Measurements from ENCODE around the gene PKN3.

PKN3 gene

GRCh38 chr9:128718475-128718874 lies 16.2 kb downstream of the PKN3 start:
- no peak for DNase-seq

- DNase-seq, result no peak
Measured at GRCh38 chr9:128719919-128720605, 17.8 kb downstream of the PKN3 start.

GRCh38 chr9:128720841-128721486 lies 18.7 kb downstream of the PKN3 start:
- DNase-seq, result no peak

DNA sequence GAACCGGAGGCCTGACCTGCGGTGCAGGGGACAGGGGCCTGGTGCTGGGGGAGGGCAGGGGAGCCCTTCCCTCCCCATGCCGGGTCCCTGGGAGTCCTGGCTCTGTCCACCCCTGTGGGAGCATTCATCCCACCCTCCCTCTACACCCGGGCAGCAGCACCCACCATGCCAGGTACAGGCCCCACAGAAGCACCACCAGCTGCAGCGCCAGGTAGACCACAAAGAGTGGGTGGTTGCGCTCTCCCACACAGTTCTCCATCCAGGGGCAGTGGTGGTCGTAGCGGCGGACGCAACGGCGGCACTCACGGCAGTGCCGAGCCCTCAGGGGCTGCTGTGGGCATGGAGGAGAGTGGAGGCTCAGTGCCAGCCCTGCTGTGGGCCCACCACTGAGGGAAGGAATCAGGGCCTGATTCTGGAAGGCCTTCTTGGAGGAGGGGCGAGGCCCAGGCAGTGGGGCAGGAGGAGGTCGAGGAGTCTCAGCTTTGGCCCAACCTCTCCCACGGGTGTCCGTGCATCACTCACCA lies 19.2 kb downstream of the PKN3 start:
- DNase-seq, result no peak

DNA sequence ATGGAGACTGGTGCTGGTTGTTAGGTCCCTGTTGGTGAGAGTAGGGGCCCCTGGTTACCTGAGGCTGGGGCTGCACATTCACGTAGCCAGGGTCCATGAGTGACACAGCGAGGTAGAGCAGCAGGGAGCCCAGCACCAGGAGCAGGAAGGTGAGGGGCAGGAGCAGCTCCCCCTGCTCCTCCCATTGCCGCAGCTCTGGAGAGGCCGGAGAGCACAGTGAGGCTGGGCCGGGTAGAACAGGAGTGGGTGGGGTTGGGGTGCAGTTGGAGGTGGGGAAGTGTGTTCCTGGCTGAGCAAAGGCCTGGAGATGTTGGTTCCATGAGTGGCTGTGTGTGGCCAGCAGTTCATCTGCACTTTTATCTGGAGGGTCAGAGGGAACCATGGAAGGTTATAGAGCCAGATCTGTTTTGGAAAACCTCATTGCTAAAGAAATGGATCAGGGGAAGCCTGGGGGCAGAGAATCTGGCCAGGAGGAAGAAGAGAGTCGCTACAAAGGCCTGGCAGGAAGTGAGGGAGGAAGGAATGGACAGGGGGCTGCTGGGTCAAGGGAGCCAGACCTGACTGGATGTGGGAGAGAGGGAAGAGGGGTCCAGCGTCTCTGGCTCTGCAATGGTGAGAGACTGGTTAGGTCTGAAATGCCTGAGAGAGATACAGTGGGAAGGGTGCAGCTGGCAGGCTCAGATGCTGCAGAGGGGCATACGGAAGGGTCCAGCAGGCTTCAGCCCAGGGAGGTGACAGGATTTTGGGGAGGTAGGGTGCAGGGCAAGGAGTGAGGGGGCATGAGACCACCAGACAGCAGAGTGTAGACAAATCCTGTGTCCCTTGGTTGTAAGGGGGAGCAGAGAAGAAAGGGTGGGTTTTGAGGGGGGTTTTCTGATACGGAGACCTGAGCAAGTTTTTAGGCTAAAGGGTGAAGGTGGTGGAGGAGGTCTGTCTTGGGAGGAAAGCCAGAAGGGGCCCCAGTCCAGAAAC lies 20.4 kb downstream of the PKN3 start:
- DNase-seq, result no peak

DNA sequence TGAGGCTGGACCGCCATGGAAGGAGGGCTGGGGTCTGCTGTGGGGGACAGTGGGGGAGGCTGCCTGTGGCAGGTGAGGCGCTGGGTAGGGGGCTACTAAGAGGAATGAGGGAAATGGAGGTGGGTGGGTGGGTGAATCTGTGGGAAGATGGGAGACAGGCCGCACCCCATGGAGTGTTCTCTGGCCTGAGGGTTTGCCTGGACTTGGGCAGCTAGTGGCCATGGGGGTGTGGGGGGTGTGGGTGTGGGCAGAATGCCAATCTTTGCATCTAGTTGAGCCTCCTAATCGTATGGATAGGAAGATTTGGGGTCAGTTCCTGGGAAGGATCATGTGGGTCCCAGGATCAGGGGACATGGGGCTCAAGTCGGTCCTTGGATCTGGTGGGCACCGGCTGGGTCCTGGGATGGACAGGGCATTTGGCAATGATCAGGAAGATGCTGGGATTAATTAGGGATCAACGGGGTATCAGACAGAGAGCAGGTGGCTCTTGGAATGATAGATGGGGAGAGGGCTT lies 21.1 kb downstream of the PKN3 start:
- no peak for DNase-seq

GRCh38 chr9:128723866-128724743 lies 21.8 kb downstream of the PKN3 start, which contains the start of gene ZDHHC12:
ZDHHC12 (minus strand) TSS chr9:128724127; CDS start chr9:128724093, 34 bp downstream.
- DNase-seq, result peak; percentile 99

DNA sequence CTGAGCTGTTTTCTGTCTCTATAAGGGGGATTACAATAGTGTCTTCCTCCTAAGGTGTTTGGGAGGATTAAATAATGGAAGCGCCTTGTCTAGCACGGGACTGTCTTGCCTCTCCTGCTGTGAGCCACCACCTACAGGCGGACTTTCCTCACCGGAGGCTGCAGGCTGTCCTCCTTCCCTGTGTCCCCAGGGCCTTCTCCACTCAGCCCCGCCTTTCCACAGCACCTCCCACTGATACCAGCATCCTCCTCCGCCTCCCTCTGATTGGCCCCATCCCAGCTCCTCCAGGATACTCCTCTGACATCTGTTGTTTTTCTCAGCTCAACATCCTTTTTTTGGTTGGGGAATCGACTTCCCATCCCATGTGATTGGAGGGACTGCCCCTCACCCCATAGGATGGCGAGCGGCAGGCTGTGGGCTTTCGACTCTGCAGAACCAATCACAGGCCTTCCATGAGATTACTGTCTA lies 22.5 kb downstream of the PKN3 start:
- DNase-seq, result peak; percentile 27

GRCh38 chr9:128727640-128728248 lies 25.4 kb downstream of the PKN3 start:
- no peak for DNase-seq

- DNase-seq, result no peak
Measured at GRCh38 chr9:128728298-128728697, 26.0 kb downstream of the PKN3 start.

- DNase-seq, result no peak
Measured at GRCh38 chr9:128729302-128729701, 27.0 kb downstream of the PKN3 start.

DNA sequence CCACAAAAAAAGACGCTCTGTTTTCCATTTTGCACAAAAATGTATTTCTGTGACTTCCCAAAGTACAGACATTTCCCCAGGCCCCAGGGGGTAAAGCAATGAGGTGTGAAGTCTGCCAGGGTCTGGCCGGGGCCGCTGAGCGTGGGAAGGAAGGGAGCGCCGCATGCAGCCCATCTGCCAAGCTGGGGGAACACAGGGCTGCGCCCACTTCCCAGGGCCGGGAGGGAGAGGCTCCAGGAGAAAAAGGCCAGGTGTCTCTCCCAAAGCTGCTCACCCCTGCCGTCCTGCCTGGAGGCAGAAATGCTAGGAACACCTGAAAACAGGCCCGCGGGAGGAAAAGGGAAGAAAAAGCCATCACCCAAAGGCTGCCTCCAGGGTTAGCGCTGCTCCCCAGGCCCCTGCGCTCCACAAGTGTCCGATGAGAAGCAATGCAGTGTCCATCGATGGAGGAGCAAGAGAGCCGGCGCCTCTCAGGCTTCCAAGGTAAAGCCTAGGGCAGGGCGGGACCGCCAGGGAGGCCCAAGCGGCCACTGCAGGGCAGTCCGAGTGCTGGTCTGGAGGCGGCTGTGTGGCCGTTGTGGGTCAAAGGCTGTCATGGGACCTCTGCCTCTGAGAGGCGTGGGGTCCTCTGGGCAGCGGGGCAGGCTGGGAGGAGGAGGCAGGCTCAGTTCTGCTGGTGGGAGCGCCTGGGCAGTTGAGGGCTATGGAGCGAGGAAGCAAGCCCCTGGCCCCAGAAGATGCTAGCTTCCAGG lies 27.6 kb downstream of the PKN3 start:
- no peak for DNase-seq

DNA sequence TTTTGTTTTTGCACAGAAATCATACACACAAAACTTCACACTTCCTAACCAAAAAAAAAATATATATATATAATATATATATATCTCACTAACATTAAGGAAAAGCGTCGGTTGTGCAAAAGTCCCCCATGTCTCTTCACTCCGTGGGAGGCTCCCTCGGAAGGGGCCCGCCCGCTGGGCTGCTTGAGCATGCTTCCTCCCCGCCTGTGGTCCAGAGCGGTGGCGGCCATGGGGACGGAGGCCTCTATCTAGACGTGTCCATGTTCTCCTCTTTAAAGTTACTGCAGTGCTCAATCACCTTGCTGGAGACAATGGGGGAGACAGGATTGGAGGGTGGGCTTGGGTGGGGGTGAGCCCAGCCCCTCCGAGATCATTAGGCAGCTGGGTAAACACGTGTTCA lies 28.8 kb downstream of the PKN3 start:
- DNase-seq, result no peak

DNA sequence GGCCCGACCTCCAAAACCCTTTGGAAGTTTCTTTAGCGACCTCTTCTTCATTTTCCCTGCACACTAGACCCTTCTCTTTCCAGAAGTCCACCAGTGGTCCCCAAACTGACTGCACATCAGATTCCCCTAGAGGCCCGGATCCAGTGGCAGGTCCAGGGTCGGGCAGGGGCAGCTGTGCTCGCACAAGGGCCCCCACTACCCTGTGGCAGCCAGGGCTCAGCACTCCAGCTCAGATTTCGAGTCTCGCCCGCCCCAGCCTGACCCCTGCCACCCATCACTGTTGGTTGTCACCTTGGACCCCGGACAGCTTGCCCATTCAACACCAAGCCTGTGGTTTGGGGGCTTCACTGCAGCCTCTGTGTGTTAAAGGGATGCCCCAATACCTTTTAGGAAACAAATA lies 29.4 kb downstream of the PKN3 start:
- no peak for DNase-seq

GRCh38 chr9:128732576-128732975 lies 30.3 kb downstream of the PKN3 start:
- DNase-seq, result no peak

GRCh38 chr9:128733256-128733655 lies 31.0 kb downstream of the PKN3 start:
- no peak for DNase-seq

- no peak for DNase-seq
Measured at GRCh38 chr9:128735373-128735772, 33.1 kb downstream of the PKN3 start.

DNA sequence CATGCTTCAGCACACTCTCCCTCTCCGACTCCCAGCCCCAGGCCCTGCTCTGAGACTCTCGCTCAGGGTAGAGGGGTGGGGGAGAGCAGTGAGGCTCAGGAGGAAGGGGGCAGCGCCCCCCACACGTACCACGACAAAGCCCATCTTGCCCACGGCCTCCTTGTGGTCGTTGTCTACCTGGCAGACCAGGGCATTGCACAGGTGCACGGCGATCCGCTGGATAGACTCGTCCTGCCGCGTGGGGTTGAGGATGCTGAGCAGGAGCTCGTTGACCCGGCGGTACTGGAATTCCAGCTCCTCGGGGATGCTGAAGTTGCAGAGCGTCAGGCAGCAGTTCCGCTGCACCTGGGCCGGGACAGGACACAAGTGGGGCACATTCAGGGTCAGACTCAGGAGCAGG lies 40.1 kb downstream of the PKN3 start:
- DNase-seq, result no peak

DNA sequence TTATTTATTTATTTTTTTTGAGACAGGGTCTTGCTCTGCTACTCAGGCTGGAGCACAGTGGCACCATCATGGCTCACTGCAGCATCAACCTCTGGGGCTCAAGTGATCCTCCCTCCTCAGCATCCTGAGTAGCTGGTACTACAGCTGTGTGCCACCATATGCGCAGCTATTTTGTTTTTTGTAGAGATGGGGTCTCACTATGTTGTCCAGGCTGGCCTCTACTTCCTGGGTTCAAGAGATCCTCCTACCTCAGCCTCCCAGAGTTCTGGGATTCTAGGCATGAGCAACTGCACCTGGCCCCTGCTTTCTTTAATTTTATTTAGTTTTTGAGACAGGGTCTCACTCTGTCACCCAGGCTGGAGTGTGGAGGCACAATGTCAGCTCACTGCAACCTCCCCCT lies 41.1 kb downstream of the PKN3 start:
- DNase-seq, result no peak

DNA sequence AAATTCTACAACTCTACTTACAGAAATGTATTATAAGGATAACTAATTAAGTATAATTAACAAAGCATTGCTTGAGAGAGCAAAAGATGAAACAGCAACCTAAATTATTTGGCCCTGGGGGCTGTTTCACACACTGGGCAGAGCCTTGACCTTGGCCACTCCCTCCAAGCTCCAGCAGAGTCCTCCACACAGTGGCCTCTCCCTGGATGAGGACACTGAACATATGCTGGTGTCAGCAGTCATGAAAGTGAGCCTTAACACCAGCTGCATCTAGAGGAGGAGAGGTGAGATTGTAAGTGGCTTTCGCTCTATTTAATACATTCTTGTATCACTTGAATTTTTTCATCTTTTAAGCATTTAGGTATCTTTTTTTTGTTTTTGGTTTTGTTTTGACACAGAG lies 44.9 kb downstream of the PKN3 start:
- no peak for DNase-seq
